Type B pancreatic cell (in vitro differentiated cells): ENCODE results near the gene SETD3. TPM values are rescaled to one million over a fixed set of nuclear protein-coding genes. Genes with fewer than 3 reads are reported as not detected.

ENCODE experiments used
- DNase-seq: peaks from one replicate; pipeline ENCODE4 v3.0.0; 2021; ENCODE audit warnings: mixed read lengths; ENCODE audit not compliant: unreplicated experiment; ENCODE audit errors: extremely low spot score
- H3K27ac Mint-ChIP-seq: 2 replicates; pipeline ENCODE4 v1.8.0; 2021; ENCODE audit warnings: mild to moderate bottlenecking, mixed read lengths
- H3K27me3 Mint-ChIP-seq: 2 replicates; pipeline ENCODE4 v1.8.0; 2021; ENCODE audit warnings: mixed read lengths
- H3K36me3 Mint-ChIP-seq: 2 replicates; pipeline ENCODE4 v1.8.0; 2021; ENCODE audit warnings: mixed read lengths
- H3K4me1 Mint-ChIP-seq: one replicate; pipeline ENCODE4 v1.8.0; 2021; ENCODE audit warnings: mixed read lengths; ENCODE audit not compliant: unreplicated experiment
- H3K4me3 Mint-ChIP-seq: 2 replicates; pipeline ENCODE4 v1.8.0; 2021; ENCODE audit warnings: mild to moderate bottlenecking, mixed read lengths
- H3K9me3 Mint-ChIP-seq: 2 replicates; pipeline ENCODE4 v1.8.0; 2021; ENCODE audit warnings: mixed read lengths
- total RNA-seq: library from RNA; stranded (reverse); gene quantifications from 2 replicates; pipeline ENCODE4 v1.2.1, GENCODE V29; 2021; ENCODE audit warnings: low replicate concordance
- TF ChIP-seq, protein P1 (sequence below): fragments of 200-600 bp; sonication (generic); conservative IDR thresholded peaks from 2 replicates; pipeline ENCODE4 v1.5.0; 2021; ENCODE audit warnings: antibody characterized with exemption, mild to moderate bottlenecking

SETD3 gene
- total RNA-seq, 1 donor from 2014 or later: 50.2 TPM

GRCh38 chr14:99408286-99408970, 72.2 kb downstream of the SETD3 start:
- peaks cover 22% of the 10 kb centered on the region for H3K4me1 Mint-ChIP-seq
- no peak for DNase-seq

GRCh38 chr14:99407416-99407815, 73.2 kb downstream of the SETD3 start:
- H3K27me3 Mint-ChIP-seq: no peaks in the 10 kb centered on the region
- peaks cover 15% of the 10 kb centered on the region for H3K4me1 Mint-ChIP-seq
- H3K4me3 Mint-ChIP-seq: no peak overlapping the region
- H3K36me3 Mint-ChIP-seq: peaks cover 4% of the 10 kb centered on the region
- H3K27ac Mint-ChIP-seq: no peak overlapping the region
- TF ChIP-seq, protein P1, sequence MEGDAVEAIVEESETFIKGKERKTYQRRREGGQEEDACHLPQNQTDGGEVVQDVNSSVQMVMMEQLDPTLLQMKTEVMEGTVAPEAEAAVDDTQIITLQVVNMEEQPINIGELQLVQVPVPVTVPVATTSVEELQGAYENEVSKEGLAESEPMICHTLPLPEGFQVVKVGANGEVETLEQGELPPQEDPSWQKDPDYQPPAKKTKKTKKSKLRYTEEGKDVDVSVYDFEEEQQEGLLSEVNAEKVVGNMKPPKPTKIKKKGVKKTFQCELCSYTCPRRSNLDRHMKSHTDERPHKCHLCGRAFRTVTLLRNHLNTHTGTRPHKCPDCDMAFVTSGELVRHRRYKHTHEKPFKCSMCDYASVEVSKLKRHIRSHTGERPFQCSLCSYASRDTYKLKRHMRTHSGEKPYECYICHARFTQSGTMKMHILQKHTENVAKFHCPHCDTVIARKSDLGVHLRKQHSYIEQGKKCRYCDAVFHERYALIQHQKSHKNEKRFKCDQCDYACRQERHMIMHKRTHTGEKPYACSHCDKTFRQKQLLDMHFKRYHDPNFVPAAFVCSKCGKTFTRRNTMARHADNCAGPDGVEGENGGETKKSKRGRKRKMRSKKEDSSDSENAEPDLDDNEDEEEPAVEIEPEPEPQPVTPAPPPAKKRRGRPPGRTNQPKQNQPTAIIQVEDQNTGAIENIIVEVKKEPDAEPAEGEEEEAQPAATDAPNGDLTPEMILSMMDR: no peak
- DNase-seq: no peak
- H3K9me3 Mint-ChIP-seq: no peaks in the 10 kb centered on the region

More at GRCh38 chr14:99408286-99408970, 72.2 kb downstream of the SETD3 start:
- peaks cover 4% of the 10 kb centered on the region for H3K36me3 Mint-ChIP-seq
- H3K4me3 Mint-ChIP-seq: no peak overlapping the region
- TF ChIP-seq, protein P1: peak; percentile 13
- no peaks in the 10 kb centered on the region for H3K27me3 Mint-ChIP-seq
- peak overlapping the region; percentile 44 for H3K27ac Mint-ChIP-seq
- no peaks in the 10 kb centered on the region for H3K9me3 Mint-ChIP-seq

- Mint-ChIP-seq H3K4me1 (peaks cover 16% of the 10 kb centered on the region), H3K27me3 (no peaks in the 10 kb centered on the region), H3K4me3 (no peak overlapping the region), H3K9me3 (no peaks in the 10 kb centered on the region), H3K27ac (no peak overlapping the region), H3K36me3 (peaks cover 29% of the 10 kb centered on the region)
- TF ChIP-seq, protein P1: no peak
- no peak for DNase-seq
Observed at GRCh38 chr14:99402950-99403349, 77.7 kb downstream of the SETD3 start.

- Mint-ChIP-seq H3K4me1 (peaks cover 16% of the 10 kb centered on the region), H3K4me3 (no peak overlapping the region), H3K27me3 (no peaks in the 10 kb centered on the region), H3K9me3 (no peaks in the 10 kb centered on the region), H3K27ac (peak overlapping the region; percentile 16), H3K36me3 (peaks cover 29% of the 10 kb centered on the region)
- TF ChIP-seq, protein P1: no peak
- no peak for DNase-seq
Observed at GRCh38 chr14:99402285-99402648, 78.4 kb downstream of the SETD3 start.

DNA sequence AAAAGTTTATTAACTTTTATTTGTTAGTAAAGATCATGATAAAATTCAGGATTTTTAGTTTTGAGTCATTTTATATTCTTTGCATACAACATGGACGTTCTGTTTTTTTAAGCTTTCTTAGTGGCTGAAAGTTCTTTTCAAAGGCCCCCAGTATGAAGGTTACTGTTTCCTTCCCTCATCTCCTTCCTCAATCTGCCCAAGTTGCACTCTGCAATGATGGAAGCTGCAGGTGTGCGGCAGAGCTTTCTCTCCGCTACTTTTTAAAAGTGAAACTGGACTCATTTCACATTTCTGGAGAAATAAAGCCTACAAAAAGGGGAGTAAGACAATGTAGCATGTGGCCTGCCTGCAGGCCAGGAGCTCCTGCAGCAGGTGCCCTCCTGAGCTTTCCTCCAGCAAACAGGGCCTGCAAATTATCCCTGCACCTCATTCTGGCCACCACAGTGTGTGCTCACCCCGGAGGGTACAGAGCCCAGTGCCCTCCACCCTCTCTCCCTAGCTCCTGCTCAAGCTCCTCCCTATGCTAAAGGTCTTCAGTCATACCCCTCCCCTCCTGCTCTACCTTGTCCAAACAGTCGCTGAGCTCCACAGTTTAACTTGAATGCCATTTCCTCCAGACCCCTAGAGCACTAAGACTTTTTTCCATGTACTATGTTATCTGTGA, 78.9 kb downstream of the SETD3 start:
- TF ChIP-seq, protein P1: no peak
- H3K36me3 Mint-ChIP-seq: peaks cover 29% of the 10 kb centered on the region
- H3K4me1 Mint-ChIP-seq: peaks cover 16% of the 10 kb centered on the region
- H3K27me3 Mint-ChIP-seq: no peaks in the 10 kb centered on the region
- no peak for DNase-seq
- H3K4me3 Mint-ChIP-seq: no peak overlapping the region
- H3K27ac Mint-ChIP-seq: peak overlapping the region; percentile 16
- no peaks in the 10 kb centered on the region for H3K9me3 Mint-ChIP-seq
